Left lung (tissue), 10 donors: ENCODE results near the gene CRYGD. TPM values are rescaled to one million over a fixed set of nuclear protein-coding genes. Genes with fewer than 3 reads are reported as not detected.

Experiments
- ATAC-seq: fragments of 200-7000 bp; cut with Tn5 transposase; one replicate; pipeline ENCODE4 v1.9.1; 2020; ENCODE audit warnings: moderate library complexity
- DNase-seq, 4 donors: peaks; one replicate each; pipeline ENCODE4 v3.0.0-alpha.2; 2013 to 2020
- H3K27ac ChIP-seq, 2 donors: fragments of 200-600 bp; sonication (generic) in 1 of 2; one replicate each; pipeline versions ENCODE4 v1.5.0 to v1.8.0; 2020 to 2021
- H3K27me3 ChIP-seq, 2 donors: fragments of 200-600 bp; sonication (generic) in 1 of 2; one replicate each; pipeline versions ENCODE4 v1.5.0 to v1.8.0; 2020 to 2021
- H3K36me3 ChIP-seq, 2 donors: fragments of 200-600 bp; sonication (generic) in 1 of 2; one replicate each; pipeline versions ENCODE4 v1.5.0 to v1.8.0; 2020 to 2021
- H3K4me1 ChIP-seq, 2 donors: fragments of 200-600 bp; one replicate each; pipeline ENCODE4 v1.8.0; 2021
- H3K4me3 ChIP-seq, 2 donors: fragments of 200-600 bp; sonication (generic) in 1 of 2; one replicate each; pipeline versions ENCODE4 v1.5.0 to v1.8.0; 2020 to 2021; ENCODE audit warnings: mild to moderate bottlenecking in 1 of 2
- H3K9me3 ChIP-seq, 2 donors: fragments of 200-600 bp; sonication (generic) in 1 of 2; one replicate each; pipeline versions ENCODE4 v1.5.0 to v1.8.0; 2020 to 2021
- intact Hi-C, 2 donors: fragments of 100-400 bp; cut with DNase I; formaldehyde crosslinking; loops; one replicate each; pipeline versions ENCODE4 v1.11.2 to v1.14.2; 2022
- polyA plus RNA-seq, 6 donors: library from polyadenylated mRNA; unstranded; fragments of 120-200 nt; gene quantifications; one replicate each; pipeline ENCODE4 v1.2.1, GENCODE V29; 2013; ENCODE audit not compliant: insufficient read length in 6 of 6
- total RNA-seq, 2 donors: library from RNA; stranded (reverse); fragmentation: NEBNext Ultra II Directional; extraction: Animal tissue kit (Norgen Biotek cat#: 25700); gene quantifications; one replicate each; pipeline ENCODE4 v1.2.1, GENCODE V29; 2021
- TF ChIP-seq, protein P1 (sequence below), 2 donors: fragments of 200-600 bp; sonication (generic) in 1 of 2; IDR thresholded peaks; one replicate each; pipeline versions ENCODE4 v1.5.0 to v1.8.0; 2021; ENCODE audit warnings: antibody characterized with exemption in 2 of 2
- donor health status: DM: no; HTN: yes; CAD: no.
- donor health status: DM: no; HTN: no; CAD: no.

CRYGD gene
- total and polyA plus RNA-seq, 8 donors, result 0.24 TPM; not detected in 7

DNA sequence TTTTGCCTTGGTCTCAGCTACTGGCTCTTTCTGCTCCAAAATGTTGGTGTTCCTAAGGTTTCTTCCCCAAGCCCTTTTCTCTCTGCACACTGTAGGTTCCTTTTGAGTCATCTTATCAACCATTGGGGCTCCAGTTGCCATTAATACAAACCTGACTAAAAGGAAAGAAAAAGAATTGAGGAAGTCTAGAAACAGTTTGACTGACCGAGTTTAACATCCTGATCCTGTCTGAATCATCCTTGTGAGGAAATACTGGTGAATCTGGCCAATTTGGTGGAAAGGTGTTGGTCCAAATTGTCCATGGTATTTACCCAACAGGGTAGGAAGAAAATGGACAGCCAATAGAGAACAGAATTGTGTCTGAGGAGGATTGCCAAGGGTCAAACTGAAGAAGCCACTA, 38.3 kb downstream of the CRYGD start:
- TF ChIP-seq, protein P1, sequence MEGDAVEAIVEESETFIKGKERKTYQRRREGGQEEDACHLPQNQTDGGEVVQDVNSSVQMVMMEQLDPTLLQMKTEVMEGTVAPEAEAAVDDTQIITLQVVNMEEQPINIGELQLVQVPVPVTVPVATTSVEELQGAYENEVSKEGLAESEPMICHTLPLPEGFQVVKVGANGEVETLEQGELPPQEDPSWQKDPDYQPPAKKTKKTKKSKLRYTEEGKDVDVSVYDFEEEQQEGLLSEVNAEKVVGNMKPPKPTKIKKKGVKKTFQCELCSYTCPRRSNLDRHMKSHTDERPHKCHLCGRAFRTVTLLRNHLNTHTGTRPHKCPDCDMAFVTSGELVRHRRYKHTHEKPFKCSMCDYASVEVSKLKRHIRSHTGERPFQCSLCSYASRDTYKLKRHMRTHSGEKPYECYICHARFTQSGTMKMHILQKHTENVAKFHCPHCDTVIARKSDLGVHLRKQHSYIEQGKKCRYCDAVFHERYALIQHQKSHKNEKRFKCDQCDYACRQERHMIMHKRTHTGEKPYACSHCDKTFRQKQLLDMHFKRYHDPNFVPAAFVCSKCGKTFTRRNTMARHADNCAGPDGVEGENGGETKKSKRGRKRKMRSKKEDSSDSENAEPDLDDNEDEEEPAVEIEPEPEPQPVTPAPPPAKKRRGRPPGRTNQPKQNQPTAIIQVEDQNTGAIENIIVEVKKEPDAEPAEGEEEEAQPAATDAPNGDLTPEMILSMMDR (IDR thresholded peaks at IDR 0.05), result no peak
- H3K9me3 ChIP-seq, result no peaks in the 10 kb centered on the region
- no peaks in the 10 kb centered on the region for H3K36me3 ChIP-seq
- no peak overlapping the region for H3K27ac ChIP-seq
- intact Hi-C loops, result no loop called here
- DNase-seq (no peak), ATAC-seq (no peak)
- no peak overlapping the region for H3K4me3 ChIP-seq
- H3K27me3 ChIP-seq, result peaks cover 0 to 3% of the 10 kb centered on the region in 2 donors
- H3K4me1 ChIP-seq, result no peaks in the 10 kb centered on the region

DNA sequence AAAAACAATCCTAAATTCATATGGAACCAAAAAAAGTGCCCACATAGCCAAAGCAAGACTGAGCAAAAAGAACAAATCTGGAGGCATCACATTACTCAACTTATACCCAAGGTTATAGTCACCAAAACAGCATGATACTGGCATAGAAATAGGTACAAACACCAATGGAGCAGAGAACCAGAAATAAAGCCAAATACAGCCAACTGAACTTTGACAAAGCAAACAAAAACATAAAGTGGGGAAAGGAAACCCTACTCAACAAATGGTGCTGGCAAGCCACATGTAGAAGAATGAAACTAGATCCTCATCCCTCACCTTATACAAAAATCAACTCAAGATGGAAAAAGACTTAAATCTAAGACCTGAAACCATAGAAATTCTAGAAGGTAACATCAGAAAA, 40.5 kb downstream of the CRYGD start:
- intact Hi-C loops, result no loop called here
- TF ChIP-seq, protein P1 (IDR thresholded peaks at IDR 0.05), result no peak

DNA sequence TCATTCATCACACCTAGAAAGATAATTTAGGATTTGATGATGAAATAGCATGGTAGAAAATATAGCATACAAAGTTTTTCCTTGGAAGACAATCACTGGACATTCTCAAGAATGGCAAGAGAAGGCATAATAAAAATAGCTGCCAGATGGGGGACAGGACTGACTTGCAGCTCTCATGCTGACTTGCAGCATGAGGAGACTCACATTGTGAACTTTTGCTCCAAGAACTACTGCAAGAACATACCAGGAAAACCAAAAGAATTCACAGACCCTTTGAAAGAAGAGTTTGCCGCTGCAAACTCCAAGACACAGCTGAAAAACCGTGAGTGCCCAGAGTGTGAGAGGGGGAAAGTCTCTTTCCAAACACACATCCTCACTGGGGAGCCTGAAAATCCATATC, 47.0 kb downstream of the CRYGD start:
- Histone ChIP-seq H3K9me3 (no peaks in the 10 kb centered on the region), H3K4me1 (no peaks in the 10 kb centered on the region), H3K27ac (no peak overlapping the region), H3K4me3 (no peak overlapping the region), H3K36me3 (no peaks in the 10 kb centered on the region), H3K27me3 (peaks cover 0 to 8% of the 10 kb centered on the region in 2 donors)
- TF ChIP-seq, protein P1 (IDR thresholded peaks at IDR 0.05), result no peak
- intact Hi-C loops, result loop anchor here in 1 of 2 donors (10.0 kb wide), 1 partner anchor 332 kb away; no protein-coding TSS in a partner anchor
- ATAC-seq (no peak), DNase-seq (no peak)

More for the DNA sequence above, 40.5 kb downstream of the CRYGD start:
- Histone ChIP-seq H3K9me3 (no peaks in the 10 kb centered on the region), H3K27ac (no peak overlapping the region), H3K36me3 (no peaks in the 10 kb centered on the region), H3K27me3 (peaks cover 0 to 3% of the 10 kb centered on the region in 2 donors), H3K4me3 (no peak overlapping the region), H3K4me1 (no peaks in the 10 kb centered on the region)
- ATAC-seq (no peak), DNase-seq (no peak)

DNA sequence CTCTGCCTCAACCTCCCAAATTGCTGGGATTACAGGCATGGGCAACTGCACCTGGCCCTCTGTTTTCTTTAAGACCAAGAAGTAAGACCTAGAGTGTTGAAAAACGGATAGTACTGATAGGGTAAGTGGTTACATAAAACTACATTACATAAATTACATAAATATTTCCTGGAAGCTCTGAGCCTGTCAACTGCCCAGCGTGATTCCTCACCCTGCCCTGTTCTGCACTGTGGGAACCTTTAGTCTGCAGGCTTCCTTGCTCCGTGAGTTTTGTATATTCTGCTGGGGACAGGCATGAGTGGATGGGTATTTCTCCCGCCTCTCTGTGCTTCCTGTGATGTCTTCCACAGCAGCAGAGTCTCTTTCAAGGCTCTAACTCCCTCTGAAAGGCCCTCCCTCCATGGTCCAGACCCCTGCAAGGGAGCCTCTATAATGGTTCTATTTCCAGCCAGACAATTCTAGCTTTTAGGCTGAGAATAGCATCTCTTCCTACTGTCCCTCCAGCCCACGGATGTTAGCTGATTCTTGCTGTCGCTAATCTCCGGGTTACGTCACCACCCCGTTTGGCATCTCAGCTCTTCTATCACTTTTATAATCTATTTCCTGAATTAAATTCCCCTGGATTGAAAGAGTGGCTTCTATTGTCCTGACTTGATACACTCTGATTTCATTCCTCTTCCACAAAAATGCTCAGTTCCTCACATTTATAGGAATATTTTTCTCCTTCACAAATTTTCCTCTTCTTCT, 49.5 kb downstream of the CRYGD start:
- no peaks in the 10 kb centered on the region for H3K36me3 ChIP-seq
- TF ChIP-seq, protein P1 (IDR thresholded peaks at IDR 0.05), result no peak
- ATAC-seq (no peak), DNase-seq (no peak)
- intact Hi-C loops, result loop anchor here in 1 of 2 donors (10.0 kb wide), 1 partner anchor 330 kb away; no protein-coding TSS in a partner anchor
- no peaks in the 10 kb centered on the region for H3K4me1 ChIP-seq
- no peak overlapping the region for H3K27ac ChIP-seq
- H3K4me3 ChIP-seq, result no peak overlapping the region
- H3K27me3 ChIP-seq, result peaks cover 0 to 8% of the 10 kb centered on the region in 2 donors
- H3K9me3 ChIP-seq, result no peaks in the 10 kb centered on the region

DNA sequence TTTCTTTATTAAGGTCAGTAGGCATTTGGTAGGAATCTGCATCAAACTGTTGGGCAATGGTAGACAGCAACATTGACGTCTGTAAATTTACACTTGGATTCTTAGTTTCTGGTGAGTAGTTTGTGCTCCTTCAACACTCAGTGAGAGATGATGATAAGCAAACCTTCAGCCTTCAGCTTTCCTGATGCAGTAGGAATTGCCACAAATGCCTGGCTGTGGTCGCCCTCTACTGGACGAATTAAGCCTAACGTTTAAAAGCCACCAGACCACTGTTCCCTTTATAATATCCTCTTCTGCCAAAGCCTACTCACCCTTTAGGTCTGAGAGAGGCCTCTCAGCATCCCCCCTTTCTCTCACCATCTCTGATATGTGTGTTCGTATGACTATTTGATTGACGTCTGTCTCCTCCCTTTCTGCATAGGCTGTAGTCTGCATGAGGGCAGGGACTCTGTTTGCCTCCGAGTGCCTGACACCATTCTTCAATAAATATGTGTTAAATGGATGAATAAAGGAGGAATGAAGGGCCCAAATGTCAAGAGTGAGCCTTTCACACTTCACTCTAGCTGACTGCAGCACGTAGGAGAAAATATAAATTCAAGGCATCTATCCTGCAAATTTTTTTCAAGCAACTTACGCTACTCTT, 52.0 kb downstream of the CRYGD start:
- no peak overlapping the region for H3K27ac ChIP-seq
- intact Hi-C loops, result loop anchor here in 1 of 2 donors (10.0 kb wide), 1 partner anchor 328 kb away; no protein-coding TSS in a partner anchor
- DNase-seq, result peak in 3 of 4 donors; percentile 49 to 75 (median 51)

More for the DNA sequence above, 52.0 kb downstream of the CRYGD start:
- Histone ChIP-seq H3K4me1 (no peaks in the 10 kb centered on the region), H3K27me3 (peaks cover 0 to 4% of the 10 kb centered on the region in 2 donors), H3K9me3 (no peaks in the 10 kb centered on the region), H3K36me3 (no peaks in the 10 kb centered on the region), H3K4me3 (no peak overlapping the region)
- TF ChIP-seq, protein P1 (IDR thresholded peaks at IDR 0.05), result peak; percentile 54 to 73
- ATAC-seq, result peak; percentile 95
